Measurements from ENCODE around the gene CREB5. TPM values are rescaled to one million over a fixed set of nuclear protein-coding genes. Genes with fewer than 3 reads are reported as not detected.

The CREB5 gene
- total RNA-seq, 1 experiment from 2014 or later = 2.1 TPM

DNA sequence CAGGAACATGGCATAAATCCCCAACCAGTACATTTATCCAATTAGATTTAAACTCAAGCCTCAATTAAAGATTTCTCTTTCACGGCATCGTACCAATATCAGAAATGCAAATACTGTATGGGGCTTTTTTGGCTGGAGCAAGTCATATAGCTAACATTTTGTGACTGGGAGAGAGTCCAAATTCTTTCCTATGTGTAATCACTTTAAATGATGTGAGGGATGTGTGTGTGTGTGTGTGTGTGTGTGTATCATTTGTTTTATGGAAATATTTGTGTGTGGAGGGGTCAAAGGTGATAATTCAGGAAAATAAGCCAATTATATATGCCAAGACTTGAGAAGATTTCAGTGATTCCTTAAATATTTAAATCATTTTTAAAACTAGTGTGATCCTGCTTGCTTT is 349.2 kb downstream of the CREB5 start:
- H3F3A ChIP-seq (ENCODE audit: insufficient read depth, low read depth) = no peaks in the 10 kb centered on the region
- no peaks in the 10 kb centered on the region for H3K4me1 ChIP-seq (replicated peaks; ENCODE audit: insufficient read depth)
- CTCF ChIA-PET = no interaction called here
- no peaks in the 10 kb centered on the region for H4K20me1 ChIP-seq (ENCODE audit: insufficient read depth)
- 0 out of 2 replicates have a peak, but pooled peaks cover 4% of the 10 kb centered on the region for H3K9me2 ChIP-seq (ENCODE audit: insufficient read depth)
- DNase-seq = no peak
- no peaks in the 10 kb centered on the region for H3K36me3 ChIP-seq (ENCODE audit: low read depth)
- POLR2A ChIA-PET (ENCODE audit: unreplicated experiment) = no interaction called here
- no peaks in the 10 kb centered on the region for H3K79me2 ChIP-seq (ENCODE audit: low read depth)
- H3K27me3 ChIP-seq (ENCODE audit: insufficient read depth, low read depth) = no peaks in the 10 kb centered on the region
- no peak overlapping the region for H2AFZ ChIP-seq
- H3K4me2 ChIP-seq = no peak overlapping the region
- intact Hi-C loops (cut with micrococcal nuclease; ENCODE audit: unreplicated experiment) = no loop called here
- no peak for TF ChIP-seq EZH2 (IDR thresholded peaks at IDR 0.05; ENCODE audit: low read depth)
- TF ChIP-seq, protein P1, sequence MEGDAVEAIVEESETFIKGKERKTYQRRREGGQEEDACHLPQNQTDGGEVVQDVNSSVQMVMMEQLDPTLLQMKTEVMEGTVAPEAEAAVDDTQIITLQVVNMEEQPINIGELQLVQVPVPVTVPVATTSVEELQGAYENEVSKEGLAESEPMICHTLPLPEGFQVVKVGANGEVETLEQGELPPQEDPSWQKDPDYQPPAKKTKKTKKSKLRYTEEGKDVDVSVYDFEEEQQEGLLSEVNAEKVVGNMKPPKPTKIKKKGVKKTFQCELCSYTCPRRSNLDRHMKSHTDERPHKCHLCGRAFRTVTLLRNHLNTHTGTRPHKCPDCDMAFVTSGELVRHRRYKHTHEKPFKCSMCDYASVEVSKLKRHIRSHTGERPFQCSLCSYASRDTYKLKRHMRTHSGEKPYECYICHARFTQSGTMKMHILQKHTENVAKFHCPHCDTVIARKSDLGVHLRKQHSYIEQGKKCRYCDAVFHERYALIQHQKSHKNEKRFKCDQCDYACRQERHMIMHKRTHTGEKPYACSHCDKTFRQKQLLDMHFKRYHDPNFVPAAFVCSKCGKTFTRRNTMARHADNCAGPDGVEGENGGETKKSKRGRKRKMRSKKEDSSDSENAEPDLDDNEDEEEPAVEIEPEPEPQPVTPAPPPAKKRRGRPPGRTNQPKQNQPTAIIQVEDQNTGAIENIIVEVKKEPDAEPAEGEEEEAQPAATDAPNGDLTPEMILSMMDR (conservative IDR thresholded peaks at IDR 0.05) = no peak
- no peaks in the 10 kb centered on the region for H3K9me3 ChIP-seq (ENCODE audit: insufficient read depth, low read depth)
- H3K4me3 ChIP-seq = no peak overlapping the region
- BruUV-seq (replicated peaks) = no TSS peak
- no peak overlapping the region for H3K27ac ChIP-seq

DNA sequence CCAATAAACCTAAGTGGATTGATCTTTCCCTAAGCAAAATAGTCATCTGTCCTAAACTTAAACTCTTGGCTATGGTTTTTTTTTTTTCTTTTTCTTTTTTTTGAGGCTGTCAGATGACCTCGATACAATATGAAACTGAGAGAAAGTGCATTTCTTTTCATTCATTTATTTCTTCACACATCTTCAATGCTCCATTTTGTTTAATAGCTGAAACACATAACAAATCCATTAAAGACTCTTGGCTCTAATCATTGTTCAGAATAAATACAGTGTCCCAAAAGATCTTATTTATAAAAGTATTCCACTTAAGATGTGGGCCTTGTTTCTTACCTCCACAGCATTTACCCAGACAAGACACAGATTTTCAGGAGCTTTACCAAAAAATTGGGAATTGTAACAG is 350.3 kb downstream of the CREB5 start:
- BruUV-seq (replicated peaks) = no TSS peak
- CTCF ChIA-PET = no interaction called here

DNA sequence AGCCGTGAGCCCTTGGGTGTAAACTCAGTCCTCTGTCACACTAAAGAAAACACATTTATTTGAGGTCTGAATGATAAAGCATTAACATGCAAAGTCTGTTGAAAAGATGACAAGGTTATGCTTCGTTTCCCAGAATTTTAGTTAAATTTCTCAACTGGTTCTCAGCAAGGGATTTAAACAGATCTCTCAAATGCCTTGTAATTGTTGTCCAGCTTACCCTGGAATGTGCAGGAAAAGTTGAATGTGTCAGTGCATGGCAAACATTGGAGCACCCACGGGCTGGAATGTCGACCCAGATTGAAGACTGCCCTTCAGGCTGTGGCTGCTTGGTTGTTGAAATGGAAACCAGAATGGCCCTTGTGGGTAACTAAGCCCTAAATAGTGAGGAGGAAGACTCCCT is 354.0 kb downstream of the CREB5 start:
- Histone ChIP-seq H3K79me2 (ENCODE audit: low read depth) (no peaks in the 10 kb centered on the region), H3F3A (ENCODE audit: insufficient read depth, low read depth) (no peaks in the 10 kb centered on the region), H3K4me3 (no peak overlapping the region), H4K20me1 (ENCODE audit: insufficient read depth) (no peaks in the 10 kb centered on the region), H2AFZ (no peak overlapping the region), H3K9me3 (ENCODE audit: insufficient read depth, low read depth) (no peaks in the 10 kb centered on the region), H3K9me2 (ENCODE audit: insufficient read depth) (0 out of 2 replicates have a peak, but pooled peaks cover 4% of the 10 kb centered on the region), H3K27ac (no peak overlapping the region), H3K4me1 (replicated peaks; ENCODE audit: insufficient read depth) (no peaks in the 10 kb centered on the region), H3K36me3 (ENCODE audit: low read depth) (no peaks in the 10 kb centered on the region), H3K27me3 (ENCODE audit: insufficient read depth, low read depth) (no peaks in the 10 kb centered on the region), H3K4me2 (no peak overlapping the region)
- POLR2A ChIA-PET (ENCODE audit: unreplicated experiment) = no interaction called here
- no TSS peak for BruUV-seq (replicated peaks)
- no peak for TF ChIP-seq EZH2 (IDR thresholded peaks at IDR 0.05; ENCODE audit: low read depth)
- TF ChIP-seq, protein P1 (conservative IDR thresholded peaks at IDR 0.05) = no peak
- CTCF ChIA-PET = no interaction called here
- no peak for DNase-seq
- intact Hi-C loops (cut with micrococcal nuclease; ENCODE audit: unreplicated experiment) = no loop called here

More for the DNA sequence above, 350.3 kb downstream of the CREB5 start:
- Histone ChIP-seq H3F3A (ENCODE audit: insufficient read depth, low read depth) (no peaks in the 10 kb centered on the region), H3K4me3 (no peak overlapping the region), H3K27ac (no peak overlapping the region), H3K27me3 (ENCODE audit: insufficient read depth, low read depth) (no peaks in the 10 kb centered on the region), H3K4me2 (no peak overlapping the region), H3K79me2 (ENCODE audit: low read depth) (no peaks in the 10 kb centered on the region), H3K36me3 (ENCODE audit: low read depth) (no peaks in the 10 kb centered on the region), H2AFZ (no peak overlapping the region), H3K9me2 (ENCODE audit: insufficient read depth) (0 out of 2 replicates have a peak, but pooled peaks cover 4% of the 10 kb centered on the region), H3K9me3 (ENCODE audit: insufficient read depth, low read depth) (no peaks in the 10 kb centered on the region), H3K4me1 (replicated peaks; ENCODE audit: insufficient read depth) (no peaks in the 10 kb centered on the region), H4K20me1 (ENCODE audit: insufficient read depth) (no peaks in the 10 kb centered on the region)
- POLR2A ChIA-PET (ENCODE audit: unreplicated experiment) = interaction anchor here (0.7 kb wide), 1 partner anchor 1197 kb away, joined by 25 read pairs; no protein-coding TSS in a partner anchor
- TF ChIP-seq, protein P1 (conservative IDR thresholded peaks at IDR 0.05) = no peak
- TF ChIP-seq EZH2 (IDR thresholded peaks at IDR 0.05; ENCODE audit: low read depth) = no peak
- no peak for DNase-seq
- intact Hi-C loops (cut with micrococcal nuclease; ENCODE audit: unreplicated experiment) = no loop called here
